Caco-2 (cell line): ENCODE measurements around the gene PRPSAP1. TPM values are rescaled to one million over a fixed set of nuclear protein-coding genes. Genes with fewer than 3 reads are reported as not detected.
A peak's percentile ranks its signal among the peaks of the same experiment; 100 is the strongest.

Experiments used
- Bru-seq: library from RNA; stranded (reverse); fragments of 400-500 nt; gene quantifications from one replicate; lab custom pipeline; 2021; lab: Mats Ljungman, UMichigan
- BruChase-seq, 2 experiments: library from RNA; stranded (reverse); fragments of 400-500 nt; gene quantifications; one replicate each; lab custom pipeline; 2021; lab: Mats Ljungman, UMichigan
- BruUV-seq: library from RNA; stranded (reverse); fragments of 400-500 nt; replicated peaks from 2 replicates; lab custom pipeline; 2021; lab: Mats Ljungman, UMichigan
- CTCF ChIA-PET: fragments of 300-600 bp; sonication (Branson Sonifier 250); formaldehyde crosslinking; loops from one replicate; lab custom pipeline; 2022; ENCODE audit warnings: antibody characterized with exemption; lab: Charles Lee
- POLR2A ChIA-PET: fragments of 300-600 bp; sonication (Branson Sonifier 250); formaldehyde crosslinking; loops from one replicate; lab custom pipeline; 2022; ENCODE audit warnings: antibody characterized with exemption; lab: Charles Lee
- DNase-seq, 2 experiments: peaks; one replicate each; pipeline versions ENCODE4 v3.0.0 to v3.0.0-alpha.2; 2020 to 2022
- H3K27me3 ChIP-seq: replicated peaks from 2 replicates; pipeline ENCODE4 v1.6.0; 2011; ENCODE audit warnings: low read length; ENCODE audit not compliant: control insufficient read depth, insufficient read depth
- H3K36me3 ChIP-seq: 2 replicates; pipeline ENCODE4 v1.5.1; 2011; ENCODE audit warnings: low read length; ENCODE audit not compliant: control insufficient read depth, insufficient read depth
- H3K4me1 ChIP-seq: fragments of 250-450 bp; sonication (Bioruptor Pico); 2 replicates; pipeline ENCODE4 v1.5.1; 2020; ENCODE audit warnings: mild to moderate bottlenecking
- H3K4me3 ChIP-seq: 2 replicates; pipeline ENCODE4 v1.5.1; 2011; ENCODE audit warnings: low read depth, mild to moderate bottlenecking, control low read depth, low read length
- H3K9me3 ChIP-seq: fragments of 250-450 bp; sonication (Bioruptor Pico); 2 replicates; pipeline ENCODE4 v1.5.1; 2020; ENCODE audit warnings: mild to moderate bottlenecking, moderate library complexity
- H3K27ac Mint-ChIP-seq: one replicate; pipeline ENCODE4 v1.8.0; 2022; ENCODE audit warnings: mixed read lengths; ENCODE audit not compliant: unreplicated experiment
- H3K27me3 Mint-ChIP-seq: one replicate; pipeline ENCODE4 v1.8.0; 2022; ENCODE audit warnings: mixed read lengths; ENCODE audit not compliant: insufficient read depth, unreplicated experiment
- H3K36me3 Mint-ChIP-seq: one replicate; pipeline ENCODE4 v1.8.0; 2022; ENCODE audit warnings: mild to moderate bottlenecking, mixed read lengths; ENCODE audit not compliant: insufficient read depth, unreplicated experiment
- H3K4me1 Mint-ChIP-seq: one replicate; pipeline ENCODE4 v1.8.0; 2022; ENCODE audit warnings: low read depth, mixed read lengths; ENCODE audit not compliant: unreplicated experiment
- H3K4me3 Mint-ChIP-seq: one replicate; pipeline ENCODE4 v1.8.0; 2022; ENCODE audit warnings: mild to moderate bottlenecking, moderate library complexity, mixed read lengths; ENCODE audit not compliant: unreplicated experiment
- H3K9me3 Mint-ChIP-seq: one replicate; pipeline ENCODE4 v1.8.0; 2022; ENCODE audit warnings: mixed read lengths; ENCODE audit not compliant: unreplicated experiment
- CTCF ChIP-seq, 2 experiments: fragments of 200-600 bp in 1 of 2; IDR thresholded peaks; 1 replicate in 1 of 2; 2 replicates in 1 of 2; pipeline versions ENCODE4 v1.5.1 to v1.8.0; 2011 to 2022; ENCODE audit warnings: antibody characterized with exemption in 1 of 2, control low read depth in 1 of 2, inconsistent platforms in 1 of 2, low read depth in 1 of 2, low read length in 1 of 2, mild to moderate bottlenecking in 1 of 2, moderate library complexity in 1 of 2; ENCODE audit not compliant: insufficient read depth in 1 of 2, severe bottlenecking in 1 of 2, unreplicated experiment in 1 of 2
- intact Hi-C: fragments of 100-400 bp; cut with micrococcal nuclease; formaldehyde crosslinking; loops from one replicate; pipeline ENCODE4 v1.10.0; 2022; ENCODE audit not compliant: unreplicated experiment
- long read RNA-seq: library from polyadenylated mRNA; stranded (forward); transcript quantifications from one replicate; pipeline ENCODE4 v2.0.0, GENCODE V29; 2022
- total RNA-seq: library from RNA; stranded (reverse); gene quantifications from 2 replicates; pipeline ENCODE4 v1.2.3, GENCODE V29; 2022

The PRPSAP1 gene
- total RNA-seq (81.3 and 87.6 TPM in 2 replicates), Bru-seq, nascent RNA (percentile 62 among the genes with signal in this experiment), BruChase-seq, experiment 1, labeled RNA remaining after a 2-hour chase (percentile 67 among the genes with signal in this experiment), BruChase-seq, experiment 2, labeled RNA remaining after a 6-hour chase (percentile 73 among the genes with signal in this experiment)
- long read RNA-seq, transcript PRPSAP1-206 (10 exons, 3,660 nt), result major isoform, 128 of 167 reads
- long read RNA-seq, partial matches to known transcripts, result 31 of 167 reads
- long read RNA-seq, other reads (novel, unspliced or antisense), result 4 of 167 reads

GRCh38 chr17:76353599-76354316 is at the start of gene PRPSAP1:
TSS of gene PRPSAP1 (minus strand) at chr17:76353916. CDS start at chr17:76353703, 213 bp downstream.
- Mint-ChIP-seq H3K36me3 (peaks cover 6% of the 10 kb centered on the region), H3K4me1 (peaks cover 10% of the 10 kb centered on the region), H3K27ac (peak within 1 kb of the TSS; percentile 97), H3K27me3 (no peaks in the 10 kb centered on the region), H3K4me3 (peak within 1 kb of the TSS; percentile 94), H3K9me3 (no peaks in the 10 kb centered on the region)
- peaks cover 15% of the 10 kb centered on the region for H3K4me1 ChIP-seq
- H3K4me3 ChIP-seq, result peak within 1 kb of the TSS; percentile 83
- intact Hi-C loops, result loop anchor here (1.0 to 2.0 kb wide), 2 partner anchors 12 to 29 kb away; no protein-coding TSS in a partner anchor
- no peaks in the 10 kb centered on the region for H3K36me3 ChIP-seq
- peaks cover 3% of the 10 kb centered on the region; the same call in 1 of the 2 replicates for H3K9me3 ChIP-seq
- peak; percentile 49 to 59 for TF ChIP-seq CTCF (IDR thresholded peaks at IDR 0.05; ENCODE audit: insufficient read depth in 1 of 2, low read depth in 1 of 2, low read length in 1 of 2, severe bottlenecking in 1 of 2, unreplicated experiment in 1 of 2)
- ChIA-PET CTCF (interaction anchor here (0.6 to 3.2 kb wide), 11 partner anchors 11 to 573 kb away, joined by 3 to 22 read pairs (median 4); partner anchors contain the start of gene SPHK1), POLR2A (interaction anchor here (0.5 to 1.8 kb wide), 7 partner anchors 18 to 413 kb away, joined by 3 to 10 read pairs (median 4); partner anchors contain the start of genes FBF1 and SRP68)
- H3K27me3 ChIP-seq, result no peaks in the 10 kb centered on the region
- BruUV-seq, result no TSS peak
- DNase-seq, result peak; percentile 89 to 91

- TF ChIP-seq CTCF (IDR thresholded peaks at IDR 0.05; ENCODE audit: insufficient read depth in 1 of 2, low read depth in 1 of 2, low read length in 1 of 2, severe bottlenecking in 1 of 2, unreplicated experiment in 1 of 2), result no peak
- Histone ChIP-seq H3K27me3 (no peaks in the 10 kb centered on the region), H3K4me1 (no peaks in the 10 kb centered on the region), H3K36me3 (peaks cover 1% of the 10 kb centered on the region), H3K9me3 (no peaks in the 10 kb centered on the region), H3K4me3 (no peak overlapping the region)
- CTCF ChIA-PET, result no interaction called here
- no peak for DNase-seq
- no TSS peak for BruUV-seq
- no peak overlapping the region for H3K4me3 Mint-ChIP-seq
- H3K27ac Mint-ChIP-seq, result no peak overlapping the region
- POLR2A ChIA-PET, result no interaction called here
- H3K4me1 Mint-ChIP-seq, result no peaks in the 10 kb centered on the region
- H3K27me3 Mint-ChIP-seq, result no peaks in the 10 kb centered on the region
- no peaks in the 10 kb centered on the region for H3K9me3 Mint-ChIP-seq
- peaks cover 38% of the 10 kb centered on the region for H3K36me3 Mint-ChIP-seq
- intact Hi-C loops, result no loop called here
Measured at GRCh38 chr17:76402711-76403110, 49.0 kb upstream of the PRPSAP1 start.
